ENCODE data around the gene KIRREL3.

KIRREL3 gene

DNA sequence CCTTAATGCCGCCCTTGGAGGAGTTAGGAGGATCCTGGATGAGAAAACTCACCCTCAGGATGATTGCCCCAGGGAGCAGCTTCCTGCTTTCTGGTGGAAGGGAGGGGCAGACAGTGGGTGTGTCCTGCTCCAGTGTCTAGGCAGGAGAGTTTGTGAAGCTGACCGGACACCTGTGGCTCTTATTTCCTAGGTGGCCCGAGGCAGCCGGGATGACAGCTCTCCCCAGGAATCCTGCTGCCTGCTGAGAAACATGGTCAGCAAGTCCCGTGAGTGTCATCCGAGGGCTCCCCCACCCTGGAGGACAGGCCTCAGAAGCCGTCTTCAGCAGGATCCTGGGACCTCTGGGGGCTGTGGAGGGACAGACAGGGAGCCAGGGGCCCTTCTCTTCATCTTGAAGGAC is 594.7 kb downstream of the KIRREL3 start:
- H3K4me3 ChIP-seq (replicated peaks; ENCODE audit: insufficient read depth, low read length) = no peak overlapping the region
- no peak for DNase-seq (ENCODE audit: low read depth in 1 of 2, low spot score in 1 of 2)
- H3K27me3 ChIP-seq (ENCODE audit: insufficient read depth, poor library complexity, severe bottlenecking) = no peaks in the 10 kb centered on the region
- no peak overlapping the region for H3K27ac ChIP-seq (replicated peaks)
- TF ChIP-seq, protein P1, sequence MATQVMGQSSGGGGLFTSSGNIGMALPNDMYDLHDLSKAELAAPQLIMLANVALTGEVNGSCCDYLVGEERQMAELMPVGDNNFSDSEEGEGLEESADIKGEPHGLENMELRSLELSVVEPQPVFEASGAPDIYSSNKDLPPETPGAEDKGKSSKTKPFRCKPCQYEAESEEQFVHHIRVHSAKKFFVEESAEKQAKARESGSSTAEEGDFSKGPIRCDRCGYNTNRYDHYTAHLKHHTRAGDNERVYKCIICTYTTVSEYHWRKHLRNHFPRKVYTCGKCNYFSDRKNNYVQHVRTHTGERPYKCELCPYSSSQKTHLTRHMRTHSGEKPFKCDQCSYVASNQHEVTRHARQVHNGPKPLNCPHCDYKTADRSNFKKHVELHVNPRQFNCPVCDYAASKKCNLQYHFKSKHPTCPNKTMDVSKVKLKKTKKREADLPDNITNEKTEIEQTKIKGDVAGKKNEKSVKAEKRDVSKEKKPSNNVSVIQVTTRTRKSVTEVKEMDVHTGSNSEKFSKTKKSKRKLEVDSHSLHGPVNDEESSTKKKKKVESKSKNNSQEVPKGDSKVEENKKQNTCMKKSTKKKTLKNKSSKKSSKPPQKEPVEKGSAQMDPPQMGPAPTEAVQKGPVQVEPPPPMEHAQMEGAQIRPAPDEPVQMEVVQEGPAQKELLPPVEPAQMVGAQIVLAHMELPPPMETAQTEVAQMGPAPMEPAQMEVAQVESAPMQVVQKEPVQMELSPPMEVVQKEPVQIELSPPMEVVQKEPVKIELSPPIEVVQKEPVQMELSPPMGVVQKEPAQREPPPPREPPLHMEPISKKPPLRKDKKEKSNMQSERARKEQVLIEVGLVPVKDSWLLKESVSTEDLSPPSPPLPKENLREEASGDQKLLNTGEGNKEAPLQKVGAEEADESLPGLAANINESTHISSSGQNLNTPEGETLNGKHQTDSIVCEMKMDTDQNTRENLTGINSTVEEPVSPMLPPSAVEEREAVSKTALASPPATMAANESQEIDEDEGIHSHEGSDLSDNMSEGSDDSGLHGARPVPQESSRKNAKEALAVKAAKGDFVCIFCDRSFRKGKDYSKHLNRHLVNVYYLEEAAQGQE (IDR thresholded peaks at IDR 0.05; ENCODE audit: insufficient replicate concordance, low read depth) = no peak
- TF ChIP-seq GABPA (IDR thresholded peaks at IDR 0.05; ENCODE audit: low read depth) (no peak), SPI1 (IDR thresholded peaks at IDR 0.05; ENCODE audit: borderline replicate concordance, low read depth) (no peak), POLR2AphosphoS5 (IDR thresholded peaks at IDR 0.05; ENCODE audit: low read depth) (no peak)

DNA sequence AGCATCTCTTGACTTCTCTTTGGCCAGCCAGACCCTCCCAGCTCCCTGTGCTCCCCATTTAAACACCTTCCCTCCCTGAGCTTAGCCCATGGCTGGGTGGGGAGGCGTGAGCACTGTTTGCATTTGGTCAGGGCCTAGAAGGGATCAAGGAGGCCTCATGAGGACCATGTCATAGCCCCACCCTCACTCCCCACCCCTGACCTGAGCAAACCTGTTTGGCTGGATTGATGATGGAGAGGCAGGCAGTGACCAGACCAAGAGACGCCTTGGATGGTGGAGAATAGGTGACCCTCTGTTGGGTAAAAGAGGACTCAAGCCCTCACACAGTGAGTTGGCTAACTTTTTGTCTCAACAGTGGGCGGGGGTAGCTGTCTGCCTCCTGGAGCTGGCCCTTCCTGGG is 595.2 kb downstream of the KIRREL3 start:
- no peak overlapping the region for H3K27ac ChIP-seq (replicated peaks)
- H3K4me3 ChIP-seq (replicated peaks; ENCODE audit: insufficient read depth, low read length) = no peak overlapping the region
- TF ChIP-seq SPI1 (IDR thresholded peaks at IDR 0.05; ENCODE audit: borderline replicate concordance, low read depth) (no peak), GABPA (IDR thresholded peaks at IDR 0.05; ENCODE audit: low read depth) (no peak), POLR2AphosphoS5 (IDR thresholded peaks at IDR 0.05; ENCODE audit: low read depth) (no peak)
- TF ChIP-seq, protein P1 (IDR thresholded peaks at IDR 0.05; ENCODE audit: insufficient replicate concordance, low read depth) = no peak
- TF ChIP-seq, protein P2, sequence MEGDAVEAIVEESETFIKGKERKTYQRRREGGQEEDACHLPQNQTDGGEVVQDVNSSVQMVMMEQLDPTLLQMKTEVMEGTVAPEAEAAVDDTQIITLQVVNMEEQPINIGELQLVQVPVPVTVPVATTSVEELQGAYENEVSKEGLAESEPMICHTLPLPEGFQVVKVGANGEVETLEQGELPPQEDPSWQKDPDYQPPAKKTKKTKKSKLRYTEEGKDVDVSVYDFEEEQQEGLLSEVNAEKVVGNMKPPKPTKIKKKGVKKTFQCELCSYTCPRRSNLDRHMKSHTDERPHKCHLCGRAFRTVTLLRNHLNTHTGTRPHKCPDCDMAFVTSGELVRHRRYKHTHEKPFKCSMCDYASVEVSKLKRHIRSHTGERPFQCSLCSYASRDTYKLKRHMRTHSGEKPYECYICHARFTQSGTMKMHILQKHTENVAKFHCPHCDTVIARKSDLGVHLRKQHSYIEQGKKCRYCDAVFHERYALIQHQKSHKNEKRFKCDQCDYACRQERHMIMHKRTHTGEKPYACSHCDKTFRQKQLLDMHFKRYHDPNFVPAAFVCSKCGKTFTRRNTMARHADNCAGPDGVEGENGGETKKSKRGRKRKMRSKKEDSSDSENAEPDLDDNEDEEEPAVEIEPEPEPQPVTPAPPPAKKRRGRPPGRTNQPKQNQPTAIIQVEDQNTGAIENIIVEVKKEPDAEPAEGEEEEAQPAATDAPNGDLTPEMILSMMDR (IDR thresholded peaks at IDR 0.05; ENCODE audit: insufficient read depth, low read length) = no peak
- no peak for DNase-seq (ENCODE audit: low read depth in 1 of 2, low spot score in 1 of 2)
- H3K27me3 ChIP-seq (ENCODE audit: insufficient read depth, poor library complexity, severe bottlenecking) = no peaks in the 10 kb centered on the region

DNA sequence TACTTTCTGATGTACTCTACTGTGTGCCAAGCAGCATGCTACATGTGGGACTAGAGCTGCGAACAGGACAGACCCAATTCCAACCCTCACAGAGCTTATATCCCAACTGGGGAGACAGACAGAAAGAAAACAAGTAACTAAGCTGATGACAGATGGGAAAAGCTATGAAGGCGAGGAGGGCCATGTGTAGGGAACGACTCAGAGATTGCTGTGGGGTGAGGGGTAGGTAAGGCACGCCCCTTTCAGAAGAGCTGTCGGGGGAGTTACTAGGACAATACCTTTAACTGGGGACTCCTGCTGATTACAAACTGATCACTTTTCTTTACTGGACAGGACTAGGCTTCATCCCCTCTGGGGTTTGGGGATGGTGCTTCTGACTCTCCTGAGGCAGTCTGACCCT is 596.2 kb downstream of the KIRREL3 start:
- no peaks in the 10 kb centered on the region for H3K27me3 ChIP-seq (ENCODE audit: insufficient read depth, poor library complexity, severe bottlenecking)
- H3K4me3 ChIP-seq (replicated peaks; ENCODE audit: insufficient read depth, low read length) = no peak overlapping the region
- DNase-seq (ENCODE audit: low read depth in 1 of 2, low spot score in 1 of 2) = no peak
- TF ChIP-seq POLR2AphosphoS5 (IDR thresholded peaks at IDR 0.05; ENCODE audit: low read depth) (no peak), GABPA (IDR thresholded peaks at IDR 0.05; ENCODE audit: low read depth) (no peak), SPI1 (IDR thresholded peaks at IDR 0.05; ENCODE audit: borderline replicate concordance, low read depth) (no peak)
- TF ChIP-seq, protein P2 (IDR thresholded peaks at IDR 0.05; ENCODE audit: insufficient read depth, low read length) = no peak
- TF ChIP-seq, protein P1 (IDR thresholded peaks at IDR 0.05; ENCODE audit: insufficient replicate concordance, low read depth) = no peak
- no peak overlapping the region for H3K27ac ChIP-seq (replicated peaks)

Data from HL-60 (cell line).